Immature natural killer cell (primary cell): ENCODE results near the gene CTDNEP1. TPM values are rescaled to one million over a fixed set of nuclear protein-coding genes. Genes with fewer than 3 reads are reported as not detected.

Source experiments
- DNase-seq, 3 donors: peaks; one replicate each; pipeline ENCODE4 v3.0.0; 2022; ENCODE audit warnings: mixed read lengths in 1 of 3
- H3K27ac Mint-ChIP-seq, 6 donors: one replicate each; pipeline ENCODE4 v1.8.0; 2020; ENCODE audit warnings: mixed read lengths in 6 of 6, mild to moderate bottlenecking in 5 of 6, inconsistent platforms in 4 of 6, moderate library complexity in 3 of 6
- H3K27me3 Mint-ChIP-seq, 3 donors: one replicate each; pipeline ENCODE4 v1.8.0; 2020 to 2021; ENCODE audit warnings: low read depth in 3 of 3, mild to moderate bottlenecking in 3 of 3, mixed read lengths in 3 of 3, moderate library complexity in 3 of 3, inconsistent platforms in 1 of 3
- H3K36me3 Mint-ChIP-seq, 3 donors: one replicate each; pipeline ENCODE4 v1.8.0; 2020; ENCODE audit warnings: mixed read lengths in 3 of 3, inconsistent platforms in 2 of 3, mild to moderate bottlenecking in 2 of 3
- H3K4me1 Mint-ChIP-seq, 2 donors: one replicate each; pipeline ENCODE4 v1.8.0; 2020; ENCODE audit warnings: inconsistent platforms in 2 of 2, mild to moderate bottlenecking in 2 of 2, mixed read lengths in 2 of 2, moderate library complexity in 1 of 2
- H3K4me3 Mint-ChIP-seq, 5 donors: one replicate each; pipeline ENCODE4 v1.8.0; 2020; ENCODE audit warnings: mild to moderate bottlenecking in 5 of 5, mixed read lengths in 5 of 5, inconsistent platforms in 3 of 5, moderate library complexity in 3 of 5
- H3K9me3 Mint-ChIP-seq, 6 donors: one replicate each; pipeline ENCODE4 v1.8.0; 2020; ENCODE audit warnings: mild to moderate bottlenecking in 6 of 6, mixed read lengths in 6 of 6, inconsistent platforms in 4 of 6, moderate library complexity in 3 of 6
- polyA plus RNA-seq, 3 donors: library from polyadenylated mRNA; unstranded; fragments of 300-500 nt; fragmentation: Illumina TruSeq; gene quantifications; one replicate each; pipeline ENCODE4 v1.2.3, GENCODE V29; 2021

CTDNEP1 gene
- polyA plus RNA-seq, 3 donors from 2014 or later, result 33.2 to 61.1 (median 57.8) TPM

DNA sequence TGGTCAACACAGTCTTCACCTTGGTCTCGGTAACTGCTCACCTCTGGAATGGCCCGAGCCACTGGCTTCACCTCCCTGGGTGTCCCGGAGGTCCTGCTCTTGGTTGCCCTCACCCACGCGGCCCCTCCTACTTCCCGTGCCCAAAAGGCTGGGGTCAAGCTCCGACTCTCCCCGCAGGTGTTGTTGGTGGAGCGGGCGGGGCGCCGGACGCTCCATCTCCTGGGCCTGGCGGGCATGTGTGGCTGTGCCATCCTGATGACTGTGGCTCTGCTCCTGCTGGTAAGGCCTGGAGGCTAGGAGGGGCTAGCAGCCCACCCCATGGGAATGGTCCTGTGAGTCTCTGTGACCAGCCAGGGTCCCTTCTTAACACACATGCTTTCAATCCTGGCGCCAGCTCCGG lies 33.4 kb upstream of the CTDNEP1 start:
- Mint-ChIP-seq H3K27ac (no peak overlapping the region), H3K4me1 (peaks cover 21 to 28% of the 10 kb centered on the region in 2 donors), H3K27me3 (peaks cover 9 to 16% (median 15%) of the 10 kb centered on the region in 3 donors), H3K4me3 (no peak overlapping the region), H3K9me3 (no peaks in the 10 kb centered on the region), H3K36me3 (no peaks in the 10 kb centered on the region)
- no peak for DNase-seq

DNA sequence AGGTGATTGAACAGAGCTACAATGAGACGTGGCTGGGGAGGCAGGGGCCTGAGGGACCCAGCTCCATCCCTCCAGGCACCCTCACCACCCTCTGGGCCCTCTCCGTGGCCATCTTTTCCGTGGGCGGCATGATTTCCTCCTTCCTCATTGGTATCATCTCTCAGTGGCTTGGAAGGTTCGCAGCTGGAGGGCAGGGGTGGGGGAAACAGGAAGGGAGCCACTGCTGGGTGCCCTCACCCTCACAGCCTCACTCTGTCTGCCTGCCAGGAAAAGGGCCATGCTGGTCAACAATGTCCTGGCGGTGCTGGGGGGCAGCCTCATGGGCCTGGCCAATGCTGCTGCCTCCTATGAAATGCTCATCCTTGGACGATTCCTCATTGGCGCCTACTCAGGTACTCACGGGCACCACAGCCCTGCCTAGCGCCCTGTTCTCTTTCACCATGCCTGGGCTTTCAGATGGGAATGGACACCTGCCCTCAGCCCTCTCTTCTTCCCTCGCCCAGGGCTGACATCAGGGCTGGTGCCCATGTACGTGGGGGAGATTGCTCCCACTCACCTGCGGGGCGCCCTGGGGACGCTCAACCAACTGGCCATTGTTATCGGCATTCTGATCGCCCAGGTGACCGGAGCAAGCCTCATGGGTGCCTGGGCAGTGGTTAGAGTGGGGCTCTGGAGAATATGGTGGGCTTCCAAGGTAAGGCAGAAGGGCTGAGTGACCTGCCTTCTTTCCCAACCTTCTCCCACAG lies 32.1 kb upstream of the CTDNEP1 start:
- Mint-ChIP-seq H3K4me1 (peaks cover 21 to 29% of the 10 kb centered on the region in 2 donors), H3K27me3 (peaks cover 9 to 20% (median 12%) of the 10 kb centered on the region in 3 donors), H3K4me3 (peak overlapping the region in 1 of 5 donors; percentile 12), H3K27ac (no peak overlapping the region), H3K9me3 (no peaks in the 10 kb centered on the region), H3K36me3 (no peaks in the 10 kb centered on the region)
- no peak for DNase-seq

DNA sequence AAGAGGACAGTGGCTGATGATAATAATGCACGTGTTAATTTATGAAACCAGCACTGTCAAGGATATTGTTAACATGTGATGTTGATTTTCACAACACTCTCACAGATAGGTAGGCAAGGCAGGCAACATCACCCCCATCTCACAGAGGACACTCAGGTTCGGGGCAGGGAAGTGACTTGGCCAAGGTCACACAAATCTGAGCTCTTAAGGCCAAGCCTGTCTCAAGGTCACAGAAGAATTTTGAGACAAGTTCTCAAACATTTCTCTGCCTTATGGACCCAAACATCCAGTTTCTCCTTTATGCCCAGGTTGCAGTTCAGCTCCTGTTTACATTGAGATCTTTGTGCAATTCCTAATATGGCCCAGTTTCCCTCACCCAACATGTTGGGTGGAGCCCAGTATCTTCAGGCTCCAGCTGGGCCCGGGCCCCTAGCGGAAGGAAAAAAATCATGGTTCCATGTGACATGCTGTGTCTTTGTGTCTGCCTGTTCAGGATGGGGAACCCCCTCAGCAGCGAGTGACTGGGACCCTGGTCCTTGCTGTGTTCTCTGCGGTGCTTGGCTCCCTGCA lies 31.3 kb upstream of the CTDNEP1 start:
- Mint-ChIP-seq H3K4me1 (peaks cover 21 to 29% of the 10 kb centered on the region in 2 donors), H3K4me3 (peak overlapping the region; percentile 2 to 78 (median 47)), H3K9me3 (no peaks in the 10 kb centered on the region), H3K27me3 (peaks cover 8 to 20% (median 9%) of the 10 kb centered on the region in 3 donors), H3K36me3 (no peaks in the 10 kb centered on the region), H3K27ac (no peak overlapping the region)
- no peak for DNase-seq

DNA sequence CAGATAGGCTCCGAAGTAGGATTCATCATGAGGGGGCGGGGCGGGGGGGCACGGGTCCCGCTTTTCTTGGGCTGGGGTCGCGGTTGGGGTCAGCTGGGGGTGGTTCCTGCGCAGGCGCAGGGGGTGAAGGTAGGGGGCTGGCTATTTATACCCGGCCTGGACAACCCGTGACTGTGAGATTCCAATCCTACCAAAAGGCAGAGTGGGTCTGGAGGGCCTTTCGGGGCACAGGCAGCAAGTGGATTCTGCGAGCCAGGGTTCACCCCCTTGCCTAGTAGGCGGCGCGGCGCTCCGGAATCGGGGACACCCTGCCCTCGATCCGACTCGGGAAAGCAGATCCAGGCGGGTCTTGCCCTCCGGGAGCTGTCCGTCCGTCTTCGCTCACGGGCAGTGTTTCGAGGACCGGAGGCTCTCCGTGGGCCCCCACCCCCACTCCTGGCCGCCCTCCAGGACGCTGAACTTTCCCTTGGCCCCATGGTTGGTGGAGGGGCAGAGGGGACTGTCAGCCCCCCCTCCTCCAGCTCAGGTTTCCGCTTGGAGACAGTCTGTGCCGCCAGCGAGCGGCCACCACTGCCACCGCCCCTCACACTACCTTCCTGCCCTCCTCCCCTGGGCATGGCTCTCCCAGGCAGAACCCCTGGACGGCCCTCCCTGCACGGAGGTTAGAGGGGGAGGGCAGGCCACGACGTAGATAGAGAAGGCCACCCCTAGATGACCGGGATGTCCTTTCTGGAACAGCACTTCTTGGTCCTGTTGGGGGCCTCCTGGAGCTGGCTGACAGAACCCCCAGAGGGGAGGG lies 30.6 kb upstream of the CTDNEP1 start:
- H3K9me3 Mint-ChIP-seq, result no peaks in the 10 kb centered on the region
- DNase-seq, result no peak
- no peak overlapping the region for H3K27ac Mint-ChIP-seq
- peaks cover 3 to 20% (median 7%) of the 10 kb centered on the region in 3 donors for H3K27me3 Mint-ChIP-seq
- no peaks in the 10 kb centered on the region for H3K36me3 Mint-ChIP-seq
- H3K4me1 Mint-ChIP-seq, result peaks cover 21 to 29% of the 10 kb centered on the region in 2 donors
- H3K4me3 Mint-ChIP-seq, result peak overlapping the region; percentile 52 to 80 (median 78)

DNA sequence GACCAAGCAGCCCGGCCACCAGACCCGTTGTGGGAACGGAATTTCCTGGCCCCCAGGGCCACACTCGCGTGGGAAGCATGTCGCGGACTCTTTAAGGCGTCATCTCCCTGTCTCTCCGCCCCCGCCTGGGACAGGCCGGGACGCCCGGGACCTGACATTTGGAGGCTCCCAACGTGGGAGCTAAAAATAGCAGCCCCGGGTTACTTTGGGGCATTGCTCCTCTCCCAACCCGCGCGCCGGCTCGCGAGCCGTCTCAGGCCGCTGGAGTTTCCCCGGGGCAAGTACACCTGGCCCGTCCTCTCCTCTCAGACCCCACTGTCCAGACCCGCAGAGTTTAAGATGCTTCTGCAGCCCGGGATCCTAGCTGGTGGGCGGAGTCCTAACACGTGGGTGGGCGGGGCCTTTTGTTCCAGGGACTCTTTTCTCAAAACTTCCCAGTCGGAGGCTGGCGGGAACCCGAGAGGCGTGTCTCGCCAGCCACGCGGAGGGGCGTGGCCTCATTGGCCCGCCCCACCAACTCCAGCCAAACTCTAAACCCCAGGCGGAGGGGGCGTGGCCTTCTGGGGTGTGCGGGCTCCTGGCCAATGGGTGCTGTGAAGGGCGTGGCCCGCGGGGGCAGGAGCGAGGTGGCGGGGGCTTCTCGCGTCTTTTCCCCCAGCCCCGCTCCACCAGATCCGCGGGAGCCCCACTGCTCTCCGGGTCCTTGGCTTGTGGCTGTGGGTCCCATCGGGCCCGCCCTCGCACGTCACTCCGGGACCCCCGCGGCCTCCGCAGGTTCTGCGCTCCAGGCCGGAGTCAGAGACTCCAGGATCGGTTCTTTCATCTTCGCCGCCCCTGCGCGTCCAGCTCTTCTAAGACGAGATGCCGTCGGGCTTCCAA lies 29.8 kb upstream of the CTDNEP1 start, which contains the start of gene SLC2A4:
TSS of gene SLC2A4 (plus strand) at position 645 of the 879 bp plus-strand sequence. CDS start at position 862, 217 bp downstream.
- peaks cover 21 to 29% of the 10 kb centered on the region in 2 donors for H3K4me1 Mint-ChIP-seq
- H3K27me3 Mint-ChIP-seq, result peaks cover 3 to 20% (median 6%) of the 10 kb centered on the region in 3 donors
- peak; percentile 55 to 61 (median 59) for DNase-seq
- peak within 1 kb of the TSS; percentile 71 to 86 (median 80) for H3K4me3 Mint-ChIP-seq
- peak within 1 kb of the TSS in 4 of 6 donors; percentile 15 to 71 (median 50) for H3K27ac Mint-ChIP-seq
- H3K36me3 Mint-ChIP-seq, result no peaks in the 10 kb centered on the region
- H3K9me3 Mint-ChIP-seq, result no peaks in the 10 kb centered on the region

DNA sequence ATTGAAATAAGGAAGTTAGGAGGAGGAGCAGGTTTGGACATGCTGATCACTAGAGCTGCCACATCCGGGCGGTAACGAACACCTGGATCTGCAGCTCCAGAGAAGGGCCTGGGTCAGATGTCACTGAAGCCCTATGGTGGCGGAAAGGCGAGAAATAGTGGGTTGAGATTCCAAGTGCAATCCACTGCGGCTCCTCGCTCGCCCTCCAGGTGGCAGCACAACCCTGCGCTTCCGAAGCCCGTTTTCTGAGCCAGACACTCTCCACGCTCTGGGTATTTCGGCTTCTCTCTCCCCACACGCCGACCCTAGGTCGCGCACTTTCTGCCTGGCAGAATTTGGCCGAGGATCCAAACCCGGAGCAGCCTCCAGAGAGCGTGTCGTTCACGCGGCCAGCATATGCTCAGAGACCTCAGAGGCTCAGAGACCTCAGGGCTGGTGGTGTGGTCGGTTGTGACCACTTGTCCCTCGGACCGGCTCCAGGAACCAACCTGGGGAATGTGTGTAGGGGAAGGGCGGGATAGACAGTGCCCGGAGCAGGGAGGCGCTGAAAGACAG lies 29.1 kb upstream of the CTDNEP1 start:
- peak; percentile 80 to 85 (median 83) for DNase-seq
- H3K27ac Mint-ChIP-seq, result peak overlapping the region in 4 of 6 donors; percentile 15 to 71 (median 50)
- H3K4me1 Mint-ChIP-seq, result peaks cover 21 to 29% of the 10 kb centered on the region in 2 donors
- H3K36me3 Mint-ChIP-seq, result no peaks in the 10 kb centered on the region
- H3K4me3 Mint-ChIP-seq, result peak overlapping the region; percentile 71 to 86 (median 80)
- H3K9me3 Mint-ChIP-seq, result no peaks in the 10 kb centered on the region
- H3K27me3 Mint-ChIP-seq, result peaks cover 3 to 20% (median 4%) of the 10 kb centered on the region in 3 donors

DNA sequence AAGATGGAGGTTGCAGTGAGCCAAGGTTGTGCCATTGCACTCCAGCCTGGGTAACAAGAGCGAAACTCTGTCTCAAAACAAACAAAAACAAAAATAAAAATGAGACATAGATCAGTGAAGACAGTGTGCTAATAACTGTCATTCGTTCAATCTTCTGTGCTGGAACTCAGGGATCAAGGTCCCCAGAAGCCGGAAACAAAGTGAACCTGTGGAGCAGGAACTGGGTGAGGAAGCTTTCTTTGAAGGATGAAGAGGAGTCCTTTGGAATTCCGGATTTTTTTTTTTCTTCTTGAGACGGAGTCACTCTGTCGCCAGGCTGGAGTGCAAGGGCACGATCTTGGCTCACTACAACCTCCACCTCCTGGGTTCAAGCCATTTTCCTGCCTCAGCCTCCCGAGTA lies 27.9 kb upstream of the CTDNEP1 start:
- H3K4me3 Mint-ChIP-seq, result no peak overlapping the region
- no peak overlapping the region for H3K27ac Mint-ChIP-seq
- peaks cover 21 to 29% of the 10 kb centered on the region in 2 donors for H3K4me1 Mint-ChIP-seq
- no peak for DNase-seq
- H3K27me3 Mint-ChIP-seq, result peaks cover 3 to 20% (median 5%) of the 10 kb centered on the region in 3 donors
- no peaks in the 10 kb centered on the region for H3K36me3 Mint-ChIP-seq
- H3K9me3 Mint-ChIP-seq, result no peaks in the 10 kb centered on the region

DNA sequence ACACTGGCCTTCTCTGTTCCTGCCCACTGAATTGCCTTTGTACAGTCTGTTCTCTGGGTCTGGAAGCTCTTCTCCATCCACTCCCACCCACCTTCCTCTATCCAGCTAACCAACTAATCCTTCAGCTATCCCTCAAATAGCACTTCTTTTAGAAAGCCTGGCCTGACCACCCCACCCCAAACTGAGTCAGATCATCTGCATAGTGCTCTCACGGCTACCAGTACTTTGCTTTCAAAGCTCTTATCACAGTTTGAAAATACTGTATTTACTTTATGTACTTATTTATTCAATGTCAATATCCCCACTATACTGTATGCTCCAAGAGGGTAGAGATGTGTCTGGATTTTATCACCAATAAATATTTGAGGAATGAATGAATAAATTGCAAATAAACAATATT lies 15.2 kb upstream of the CTDNEP1 start:
- Mint-ChIP-seq H3K9me3 (no peaks in the 10 kb centered on the region), H3K4me3 (no peak overlapping the region), H3K4me1 (peaks cover 16 to 17% of the 10 kb centered on the region in 2 donors), H3K27ac (no peak overlapping the region), H3K36me3 (no peaks in the 10 kb centered on the region), H3K27me3 (peaks cover 5 to 35% (median 14%) of the 10 kb centered on the region in 3 donors)
- DNase-seq, result no peak

DNA sequence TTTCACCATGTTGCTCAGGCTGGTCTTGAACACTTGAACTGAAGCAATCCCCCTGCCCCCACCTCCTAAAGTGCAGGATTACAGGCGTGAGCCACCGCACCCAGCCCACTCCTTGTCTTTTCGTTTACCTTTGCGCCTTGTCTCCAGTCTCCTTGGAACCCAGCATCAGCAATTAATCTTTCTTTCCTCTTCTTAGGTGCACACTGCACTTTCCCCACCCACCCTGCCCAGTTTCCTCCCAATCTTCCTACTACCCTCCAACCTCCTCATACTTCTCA lies 12.2 kb upstream of the CTDNEP1 start:
- Mint-ChIP-seq H3K9me3 (no peaks in the 10 kb centered on the region), H3K27me3 (peaks cover 5 to 35% (median 18%) of the 10 kb centered on the region in 3 donors), H3K27ac (peak overlapping the region in 1 of 6 donors; percentile 11), H3K4me3 (peak overlapping the region; percentile 3 to 66 (median 48)), H3K36me3 (peaks cover 0 to 4% (median 0%) of the 10 kb centered on the region in 3 donors), H3K4me1 (peaks cover 17 to 25% of the 10 kb centered on the region in 2 donors)
- no peak for DNase-seq

DNA sequence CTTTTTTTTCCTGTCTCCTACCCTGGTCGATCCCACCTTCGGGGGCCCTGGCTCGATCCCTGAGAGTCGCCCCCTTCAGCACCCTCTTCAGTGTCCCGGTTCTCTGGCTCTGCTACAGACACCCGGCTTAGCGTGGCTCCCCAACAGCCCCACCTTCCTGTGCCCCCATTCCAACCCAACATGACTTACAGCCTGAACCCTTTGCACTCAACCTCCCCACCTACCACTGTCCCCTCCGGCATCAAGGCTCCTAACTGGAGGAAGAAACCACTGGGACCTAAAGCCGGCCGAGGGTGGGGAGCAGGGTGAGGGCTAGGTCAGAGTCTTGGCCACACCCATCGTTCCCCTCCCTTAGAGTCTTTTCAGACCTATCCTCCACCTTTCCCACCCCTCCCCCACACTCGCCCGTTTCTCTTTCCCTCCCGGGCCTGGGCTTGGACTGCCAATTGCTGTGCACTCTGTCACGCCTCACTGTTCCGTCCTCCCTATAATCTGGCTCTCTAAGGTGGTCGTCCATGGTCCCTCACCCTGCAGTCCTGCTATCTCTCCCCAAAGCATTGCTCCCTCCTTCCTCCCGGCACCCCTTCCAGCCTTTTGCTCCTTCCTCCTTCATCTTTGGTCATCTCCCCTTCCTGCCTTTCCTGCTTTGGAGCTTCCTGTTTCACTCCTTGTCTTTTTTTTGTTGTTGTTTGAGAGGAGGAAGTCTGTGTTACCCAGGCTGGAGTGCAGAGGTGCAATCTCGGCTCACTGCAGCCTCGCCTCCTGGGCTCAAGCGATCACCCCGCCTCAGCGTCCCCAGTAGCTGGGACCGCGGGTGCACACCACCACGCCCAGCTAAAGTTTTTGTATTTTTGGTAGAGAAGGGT lies 11.6 kb upstream of the CTDNEP1 start:
- H3K4me3 Mint-ChIP-seq, result peak overlapping the region; percentile 34 to 78 (median 64)
- H3K4me1 Mint-ChIP-seq, result peaks cover 17 to 25% of the 10 kb centered on the region in 2 donors
- DNase-seq, result no peak
- no peaks in the 10 kb centered on the region for H3K9me3 Mint-ChIP-seq
- peak overlapping the region in 5 of 6 donors; percentile 23 to 67 (median 55) for H3K27ac Mint-ChIP-seq
- H3K27me3 Mint-ChIP-seq, result peaks cover 5 to 35% (median 18%) of the 10 kb centered on the region in 3 donors
- peaks cover 0 to 8% (median 0%) of the 10 kb centered on the region in 3 donors for H3K36me3 Mint-ChIP-seq

DNA sequence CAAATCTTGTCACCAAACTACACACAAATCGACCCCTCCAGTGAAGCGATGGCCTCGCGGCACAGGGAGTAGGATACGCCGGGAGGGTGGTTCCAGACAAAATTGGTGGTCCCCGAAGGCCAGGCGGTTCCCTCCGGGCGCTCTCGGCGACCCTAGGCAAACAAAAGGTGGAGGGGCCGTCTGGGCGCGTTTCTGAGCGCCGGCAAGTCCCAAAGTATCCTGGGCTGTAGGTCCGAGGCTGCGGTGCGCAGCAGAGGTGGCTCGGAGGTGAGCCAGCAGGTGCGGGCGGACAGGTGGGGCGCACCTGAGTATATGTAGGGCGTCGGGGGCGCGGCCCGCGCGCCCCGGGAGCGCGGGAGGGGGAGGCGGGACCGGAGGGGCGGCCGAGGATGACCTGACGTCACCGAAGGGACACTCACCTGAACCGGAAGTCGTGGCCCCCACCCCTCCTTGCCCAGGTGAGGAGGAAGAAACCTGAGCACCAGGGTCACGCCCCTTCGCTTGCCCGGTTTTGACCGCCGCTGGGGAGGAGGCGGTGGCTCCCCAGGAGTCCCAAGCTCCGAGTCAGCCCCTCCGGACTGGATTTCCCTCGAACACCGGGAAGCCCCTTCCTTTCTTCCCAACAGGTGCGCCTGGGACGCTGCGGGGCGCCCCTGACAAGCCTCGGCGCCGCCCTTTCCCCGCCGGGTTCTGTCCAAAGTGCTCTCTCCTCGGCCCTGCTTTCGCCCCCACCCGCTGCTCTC lies 10.8 kb upstream of the CTDNEP1 start, which contains the start of gene CLDN7:
TSS of gene CLDN7 (minus strand) at position 287 of the 743 bp plus-strand sequence. CDS start 435 bp downstream, outside the sequence.
- peaks cover 17 to 25% of the 10 kb centered on the region in 2 donors for H3K4me1 Mint-ChIP-seq
- H3K27ac Mint-ChIP-seq, result peak within 1 kb of the TSS in 5 of 6 donors; percentile 23 to 67 (median 36)
- H3K9me3 Mint-ChIP-seq, result no peaks in the 10 kb centered on the region
- H3K36me3 Mint-ChIP-seq, result peaks cover 0 to 8% (median 0%) of the 10 kb centered on the region in 3 donors
- DNase-seq, result no peak
- H3K27me3 Mint-ChIP-seq, result peaks cover 5 to 33% (median 18%) of the 10 kb centered on the region in 3 donors
- H3K4me3 Mint-ChIP-seq, result peak within 1 kb of the TSS; percentile 72 to 80 (median 73)
